ENCODE measurements around the gene TMPRSS15.
A peak's percentile ranks its signal among the peaks of the same experiment; 100 is the strongest.

TMPRSS15 gene

DNA sequence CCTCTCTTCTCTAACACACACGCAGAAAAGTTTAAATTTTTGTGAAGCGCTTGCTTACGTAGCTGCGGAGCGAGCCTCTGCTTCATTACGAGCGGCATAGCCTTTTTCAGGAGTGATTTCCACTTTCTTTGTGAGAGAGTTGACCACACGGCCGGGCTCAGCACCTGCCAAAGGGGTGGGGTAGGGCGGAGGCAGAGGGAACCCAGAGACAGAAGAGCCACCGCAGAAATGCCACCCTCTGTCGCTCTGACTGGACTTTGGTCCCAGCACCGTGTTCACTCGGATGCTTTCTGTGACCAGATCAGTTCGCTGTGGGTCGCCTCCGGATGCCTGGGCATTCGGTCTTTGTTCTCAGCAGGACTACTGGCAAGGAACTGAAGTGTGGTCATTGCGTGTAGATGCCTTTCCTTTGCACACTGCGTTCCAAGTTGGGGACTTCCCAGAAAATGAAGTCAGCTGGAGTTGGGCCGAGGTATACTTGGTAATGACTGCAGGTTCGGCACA is 158.1 kb downstream of the TMPRSS15 start:
- Histone ChIP-seq H3K36me3 (ENCODE audit: insufficient read depth, low read length) (no peaks in the 10 kb centered on the region), H3K9ac (ENCODE audit: low read depth, low read length) (peak overlapping the region; percentile 39; the same call in 1 of the 2 replicates), H3K4me1 (ENCODE audit: insufficient read depth, low read length) (no peaks in the 10 kb centered on the region), H3K9me3 (ENCODE audit: control insufficient read depth, insufficient read depth, low read length) (no peaks in the 10 kb centered on the region)

DNA sequence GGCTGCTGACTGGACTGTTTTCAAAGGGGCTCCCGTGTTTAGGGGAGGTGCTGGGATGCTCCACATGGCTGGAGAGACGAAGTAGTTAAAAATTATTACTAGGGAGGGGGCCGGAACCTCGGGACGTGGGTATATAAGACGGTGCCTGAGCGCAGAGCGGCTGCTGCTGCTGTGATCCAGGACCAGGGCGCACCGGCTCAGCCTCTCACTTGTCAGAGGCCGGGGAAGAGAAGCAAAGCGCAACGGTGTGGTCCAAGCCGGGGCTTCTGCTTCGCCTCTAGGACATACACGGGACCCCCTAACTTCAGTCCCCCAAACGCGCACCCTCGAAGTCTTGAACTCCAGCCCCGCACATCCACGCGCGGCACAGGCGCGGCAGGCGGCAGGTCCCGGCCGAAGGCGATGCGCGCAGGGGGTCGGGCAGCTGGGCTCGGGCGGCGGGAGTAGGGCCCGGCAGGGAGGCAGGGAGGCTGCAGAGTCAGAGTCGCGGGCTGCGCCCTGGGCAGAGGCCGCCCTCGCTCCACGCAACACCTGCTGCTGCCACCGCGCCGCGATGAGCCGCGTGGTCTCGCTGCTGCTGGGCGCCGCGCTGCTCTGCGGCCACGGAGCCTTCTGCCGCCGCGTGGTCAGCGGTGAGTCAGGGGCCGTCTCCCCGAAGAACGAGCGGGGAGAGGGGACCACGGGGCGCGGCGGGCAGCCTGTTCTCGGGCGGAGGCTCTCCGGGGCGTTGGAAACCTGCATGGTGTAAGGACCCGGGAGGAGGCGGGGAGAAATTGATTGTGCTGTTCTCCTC is 158.7 kb downstream of the TMPRSS15 start, which contains the start of gene CHODL:
TSS of gene CHODL (plus strand) at position 163 of the 793 bp plus-strand sequence. CDS start at position 554, 391 bp downstream.
- Histone ChIP-seq H3K9ac (ENCODE audit: low read depth, low read length) (peak within 1 kb of the TSS; percentile 39; the same call in 1 of the 2 replicates), H3K36me3 (ENCODE audit: insufficient read depth, low read length) (no peaks in the 10 kb centered on the region), H3K9me3 (ENCODE audit: control insufficient read depth, insufficient read depth, low read length) (no peaks in the 10 kb centered on the region), H3K4me1 (ENCODE audit: insufficient read depth, low read length) (no peaks in the 10 kb centered on the region)

DNA sequence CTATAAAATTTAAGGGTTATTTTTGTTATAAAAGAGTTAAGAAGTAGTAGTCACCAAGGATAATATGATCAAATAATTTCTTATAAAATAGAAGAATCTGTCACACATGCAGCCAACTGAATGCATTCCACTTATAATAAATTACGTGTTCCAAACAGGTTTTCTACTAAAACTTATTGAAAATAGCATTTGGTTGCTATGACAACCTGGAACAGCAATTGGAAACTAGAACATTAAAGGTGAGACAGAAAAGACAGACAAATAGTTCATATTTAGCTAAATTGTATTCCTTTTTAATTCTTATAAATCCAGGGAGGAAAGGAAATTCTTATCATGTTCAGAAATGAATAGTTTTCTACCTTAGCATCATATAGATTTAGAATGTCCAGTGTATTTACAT is 168.0 kb downstream of the TMPRSS15 start:
- Histone ChIP-seq H3K9ac (ENCODE audit: low read depth, low read length) (no peak overlapping the region), H3K9me3 (ENCODE audit: control insufficient read depth, insufficient read depth, low read length) (no peaks in the 10 kb centered on the region), H3K36me3 (ENCODE audit: insufficient read depth, low read length) (no peaks in the 10 kb centered on the region), H3K4me1 (ENCODE audit: insufficient read depth, low read length) (no peaks in the 10 kb centered on the region)

DNA sequence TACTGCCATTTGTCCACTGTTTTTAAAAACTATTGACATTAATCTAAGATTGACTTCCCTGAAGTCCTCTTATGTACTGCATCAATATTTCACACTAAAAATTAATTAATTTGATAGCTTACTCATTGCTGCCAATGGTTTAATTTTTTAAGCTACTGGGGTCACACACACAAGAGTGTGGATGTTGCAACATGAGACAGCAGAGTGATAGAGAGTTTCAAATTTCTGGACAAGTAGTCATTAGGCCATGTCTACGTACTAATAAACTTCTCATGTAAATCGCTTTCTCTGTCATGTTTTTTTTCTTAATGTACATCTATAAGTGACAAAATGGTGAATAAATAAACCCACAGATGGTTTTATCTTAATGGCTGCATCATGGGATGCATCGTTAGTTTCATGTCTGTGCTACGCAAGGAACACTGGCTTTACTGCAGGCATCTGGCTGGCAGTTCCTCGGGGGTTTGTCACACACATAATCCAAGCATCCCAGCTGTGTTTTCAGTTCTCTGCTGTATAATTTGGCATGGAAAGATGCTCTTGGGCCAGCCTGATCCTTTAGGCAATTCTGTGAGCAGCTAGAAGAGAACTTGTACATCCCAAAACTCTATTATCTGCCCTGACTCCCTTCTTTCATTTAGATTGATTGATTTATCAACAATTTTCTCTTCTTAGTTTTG is 175.4 kb downstream of the TMPRSS15 start:
- no peak overlapping the region for H3K9ac ChIP-seq (ENCODE audit: low read depth, low read length)
- H3K36me3 ChIP-seq (ENCODE audit: insufficient read depth, low read length) = no peaks in the 10 kb centered on the region; the same call in 1 of the 2 replicates

DNA sequence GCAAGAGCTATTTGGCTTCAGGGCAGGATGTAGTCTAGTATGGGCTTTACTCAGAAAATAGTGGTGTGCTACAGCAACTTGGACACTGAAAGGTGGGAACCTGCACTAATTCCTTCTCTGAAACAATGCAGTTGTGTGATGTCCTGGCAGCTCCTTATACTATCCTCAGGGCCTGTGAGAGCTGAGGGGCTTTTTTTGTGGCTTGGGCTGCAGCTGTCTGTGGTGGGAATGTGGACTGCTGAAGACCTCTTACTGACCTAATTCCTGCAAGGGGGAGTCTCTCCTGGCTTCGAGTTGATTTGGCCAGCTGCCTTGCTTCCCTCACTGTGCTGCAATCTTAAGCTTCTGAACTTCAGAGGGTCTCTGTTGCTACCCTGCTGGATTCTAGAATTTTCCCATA is 181.2 kb downstream of the TMPRSS15 start:
- Histone ChIP-seq H3K9ac (ENCODE audit: low read depth, low read length) (no peak overlapping the region), H3K4me1 (ENCODE audit: insufficient read depth, low read length) (no peaks in the 10 kb centered on the region), H3K9me3 (ENCODE audit: control insufficient read depth, insufficient read depth, low read length) (peaks cover 5% of the 10 kb centered on the region)

More for the DNA sequence above, 175.4 kb downstream of the TMPRSS15 start:
- no peaks in the 10 kb centered on the region for H3K4me1 ChIP-seq (ENCODE audit: insufficient read depth, low read length)
- H3K9me3 ChIP-seq (ENCODE audit: control insufficient read depth, insufficient read depth, low read length) = no peaks in the 10 kb centered on the region

DNA sequence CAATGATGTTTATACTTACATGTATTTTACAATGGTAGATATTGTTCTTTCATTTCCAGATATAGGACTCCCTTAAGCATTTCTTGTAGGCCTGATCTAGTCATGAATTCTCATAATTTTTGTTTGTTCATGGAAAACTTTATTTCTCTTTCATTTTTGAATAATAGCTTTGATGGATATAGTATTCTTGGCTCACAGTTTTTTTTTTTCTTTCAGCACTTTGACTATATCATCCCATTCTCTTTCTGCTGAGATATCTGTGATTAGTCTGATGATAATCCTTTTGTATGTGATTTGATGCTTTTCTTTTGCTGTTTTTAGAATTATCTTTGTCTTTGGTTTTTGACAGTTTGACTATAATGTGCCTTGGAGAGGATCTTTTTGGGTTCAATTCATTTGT is 183.1 kb downstream of the TMPRSS15 start:
- Histone ChIP-seq H3K9ac (ENCODE audit: low read depth, low read length) (no peak overlapping the region), H3K9me3 (ENCODE audit: control insufficient read depth, insufficient read depth, low read length) (peaks cover 5% of the 10 kb centered on the region), H3K4me1 (ENCODE audit: insufficient read depth, low read length) (no peaks in the 10 kb centered on the region), H3K36me3 (ENCODE audit: insufficient read depth, low read length) (no peaks in the 10 kb centered on the region)

More for the DNA sequence above, 181.2 kb downstream of the TMPRSS15 start:
- no peaks in the 10 kb centered on the region for H3K36me3 ChIP-seq (ENCODE audit: insufficient read depth, low read length)
